ENCODE data around the gene RDH5. TPM values are rescaled to one million over a fixed set of nuclear protein-coding genes. Genes with fewer than 3 reads are reported as not detected.

Gene RDH5
- total and polyA plus RNA-seq, 2 experiments from 2014 or later = 17.6 to 27.2 TPM

GRCh38 chr12:55699471-55700055 is 20.6 kb upstream of the RDH5 start:
- H3K4me2 ChIP-seq (ENCODE audit: unreplicated experiment) = no peak overlapping the region
- H3F3A ChIP-seq (ENCODE audit: insufficient read depth) = no peaks in the 10 kb centered on the region
- DNase-seq = no peak
- H4K20me1 ChIP-seq (ENCODE audit: insufficient read depth) = no peaks in the 10 kb centered on the region
- H3K4me3 ChIP-seq = no peak overlapping the region
- no peaks in the 10 kb centered on the region for H3K9me3 ChIP-seq (ENCODE audit: low read depth)
- H3K79me2 ChIP-seq (ENCODE audit: insufficient read depth) = no peaks in the 10 kb centered on the region
- H3K9me2 ChIP-seq (ENCODE audit: insufficient read depth) = no peaks in the 10 kb centered on the region
- no peak for TF ChIP-seq EZH2phosphoT487 (IDR thresholded peaks at IDR 0.05; ENCODE audit: insufficient read depth, low read depth)
- no peak for TF ChIP-seq EZH2 (IDR thresholded peaks at IDR 0.05; ENCODE audit: insufficient read depth, poor library complexity, severe bottlenecking)
- H2AFZ ChIP-seq = no peak overlapping the region
- 0 out of 2 replicates have a peak, but pooled peaks cover 7% of the 10 kb centered on the region for H3K4me1 ChIP-seq (ENCODE audit: insufficient read depth)
- 61 to 65% methylated on average over 5 of the region's 5 CpGs for WGBS, 2 experiments (ENCODE audit: low coverage in 1 of 2, low lambda C conversion rate in 2 of 2, missing lambda C conversion rate in 2 of 2)
- no peak overlapping the region for H3K9ac ChIP-seq
- H3K27ac ChIP-seq = no peak overlapping the region
- H3K36me3 ChIP-seq (ENCODE audit: low read depth) = no peaks in the 10 kb centered on the region
- in situ Hi-C loops (cut with MboI) = no loop called here
- H3K27me3 ChIP-seq (replicated peaks; ENCODE audit: insufficient read depth) = no peaks in the 10 kb centered on the region

DNA sequence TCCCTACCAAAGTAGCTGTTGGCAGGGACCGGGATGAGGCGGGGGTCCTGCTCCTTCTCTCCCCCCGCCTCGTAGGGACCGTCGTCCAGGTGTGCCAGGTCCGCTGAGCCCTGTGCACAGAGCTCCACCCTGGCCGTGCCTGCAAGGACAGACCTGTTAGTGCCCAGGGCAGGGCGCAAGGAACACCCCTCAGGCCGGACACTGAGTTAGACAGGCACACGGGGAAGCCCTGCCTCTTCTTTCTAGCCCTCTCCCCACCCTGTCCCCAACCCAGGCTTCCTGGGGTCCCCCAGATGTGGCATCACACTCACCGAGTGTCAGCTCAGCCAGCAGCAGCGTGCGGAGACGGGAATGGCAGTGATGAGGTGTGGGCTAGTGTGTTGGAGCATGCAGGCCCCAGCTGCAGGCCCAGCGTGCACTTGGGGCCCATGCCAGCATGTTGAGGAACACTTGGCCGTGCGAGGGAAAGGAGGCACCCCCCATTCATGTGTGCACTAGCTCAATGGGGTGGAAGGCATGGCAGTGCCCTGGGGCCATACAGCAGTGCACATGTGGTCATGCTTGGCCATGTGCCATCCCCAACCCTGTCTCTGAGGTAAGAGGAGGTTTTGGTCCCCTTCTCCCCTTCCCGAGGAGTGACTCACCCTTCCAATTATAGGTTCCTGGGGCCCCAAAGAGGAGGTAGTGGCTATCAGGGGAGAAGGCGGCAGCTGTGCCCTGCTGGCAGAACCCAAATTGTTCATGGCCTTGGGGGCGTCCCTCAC is 19.8 kb upstream of the RDH5 start:
- Histone ChIP-seq H3F3A (ENCODE audit: insufficient read depth) (no peaks in the 10 kb centered on the region), H3K79me2 (ENCODE audit: insufficient read depth) (no peaks in the 10 kb centered on the region), H3K9me2 (ENCODE audit: insufficient read depth) (no peaks in the 10 kb centered on the region), H3K9me3 (ENCODE audit: low read depth) (no peaks in the 10 kb centered on the region), H3K4me1 (ENCODE audit: insufficient read depth) (0 out of 2 replicates have a peak, but pooled peaks cover 7% of the 10 kb centered on the region), H3K9ac (no peak overlapping the region), H3K4me3 (no peak overlapping the region), H4K20me1 (ENCODE audit: insufficient read depth) (no peaks in the 10 kb centered on the region), H3K27me3 (replicated peaks; ENCODE audit: insufficient read depth) (no peaks in the 10 kb centered on the region), H3K36me3 (ENCODE audit: low read depth) (no peaks in the 10 kb centered on the region), H3K27ac (no peak overlapping the region), H3K4me2 (ENCODE audit: unreplicated experiment) (no peak overlapping the region), H2AFZ (no peak overlapping the region)
- in situ Hi-C loops (cut with MboI) = no loop called here
- DNase-seq = peak; percentile 39
- 72% methylated on average over 19 to 20 of the region's 21 CpGs for WGBS, 2 experiments (ENCODE audit: low coverage in 1 of 2, low lambda C conversion rate in 2 of 2, missing lambda C conversion rate in 2 of 2)
- TF ChIP-seq EZH2phosphoT487 (IDR thresholded peaks at IDR 0.05; ENCODE audit: insufficient read depth, low read depth) = no peak
- no peak for TF ChIP-seq EZH2 (IDR thresholded peaks at IDR 0.05; ENCODE audit: insufficient read depth, poor library complexity, severe bottlenecking)

- Histone ChIP-seq H3K36me3 (ENCODE audit: low read depth) (no peaks in the 10 kb centered on the region), H3K9me3 (ENCODE audit: low read depth) (no peaks in the 10 kb centered on the region), H3K27me3 (replicated peaks; ENCODE audit: insufficient read depth) (no peaks in the 10 kb centered on the region), H3K4me2 (ENCODE audit: unreplicated experiment) (no peak overlapping the region), H4K20me1 (ENCODE audit: insufficient read depth) (no peaks in the 10 kb centered on the region), H2AFZ (no peak overlapping the region), H3K9me2 (ENCODE audit: insufficient read depth) (no peaks in the 10 kb centered on the region), H3K79me2 (ENCODE audit: insufficient read depth) (no peaks in the 10 kb centered on the region), H3K4me1 (ENCODE audit: insufficient read depth) (0 out of 2 replicates have a peak, but pooled peaks cover 7% of the 10 kb centered on the region), H3K27ac (no peak overlapping the region), H3F3A (ENCODE audit: insufficient read depth) (no peaks in the 10 kb centered on the region), H3K9ac (no peak overlapping the region), H3K4me3 (no peak overlapping the region)
- 81 to 83% methylated on average over 8 of the region's 8 CpGs for WGBS, 2 experiments (ENCODE audit: low coverage in 1 of 2, low lambda C conversion rate in 2 of 2, missing lambda C conversion rate in 2 of 2)
- in situ Hi-C loops (cut with MboI) = no loop called here
- no peak for TF ChIP-seq EZH2phosphoT487 (IDR thresholded peaks at IDR 0.05; ENCODE audit: insufficient read depth, low read depth)
- no peak for TF ChIP-seq EZH2 (IDR thresholded peaks at IDR 0.05; ENCODE audit: insufficient read depth, poor library complexity, severe bottlenecking)
- DNase-seq = no peak
These were observed 17.3 kb upstream of the RDH5 start for GRCh38 chr12:55702861-55703260.

- in situ Hi-C loops (cut with MboI) = no loop called here
- H2AFZ ChIP-seq = no peak overlapping the region
- WGBS, 2 experiments (ENCODE audit: low coverage in 1 of 2, low lambda C conversion rate in 2 of 2, missing lambda C conversion rate in 2 of 2) = 75 to 82% methylated on average over 2 of the region's 2 CpGs
- no peak overlapping the region for H3K4me3 ChIP-seq
- H3K9ac ChIP-seq = no peak overlapping the region
- no peaks in the 10 kb centered on the region for H3F3A ChIP-seq (ENCODE audit: insufficient read depth)
- no peaks in the 10 kb centered on the region for H4K20me1 ChIP-seq (ENCODE audit: insufficient read depth)
- no peaks in the 10 kb centered on the region for H3K36me3 ChIP-seq (ENCODE audit: low read depth)
- H3K9me2 ChIP-seq (ENCODE audit: insufficient read depth) = no peaks in the 10 kb centered on the region
- 0 out of 2 replicates have a peak, but pooled peaks cover 7% of the 10 kb centered on the region for H3K4me1 ChIP-seq (ENCODE audit: insufficient read depth)
- TF ChIP-seq EZH2 (IDR thresholded peaks at IDR 0.05; ENCODE audit: insufficient read depth, poor library complexity, severe bottlenecking) (no peak), EZH2phosphoT487 (IDR thresholded peaks at IDR 0.05; ENCODE audit: insufficient read depth, low read depth) (no peak)
- H3K9me3 ChIP-seq (ENCODE audit: low read depth) = no peaks in the 10 kb centered on the region
- H3K27me3 ChIP-seq (replicated peaks; ENCODE audit: insufficient read depth) = no peaks in the 10 kb centered on the region
- no peak overlapping the region for H3K27ac ChIP-seq
- no peaks in the 10 kb centered on the region for H3K79me2 ChIP-seq (ENCODE audit: insufficient read depth)
- H3K4me2 ChIP-seq (ENCODE audit: unreplicated experiment) = no peak overlapping the region
- no peak for DNase-seq
These were observed 16.9 kb upstream of the RDH5 start for GRCh38 chr12:55703288-55703687.
